Trophoblast cell (in vitro differentiated cells and primary cell): ENCODE measurements around the gene GULP1.

Experiments used
- DNase-seq, 2 donors: peaks; one replicate each; pipeline ENCODE4 v3.0.0-alpha.2; 2016
- H2AFZ ChIP-seq: 2 replicates; pipeline ENCODE4 v1.6.1; 2013; ENCODE audit warnings: low read length, moderate library complexity, mild to moderate bottlenecking; ENCODE audit not compliant: insufficient read depth, poor library complexity
- H2AK5ac ChIP-seq: 2 replicates; pipeline ENCODE4 v1.6.1; 2013; ENCODE audit warnings: mild to moderate bottlenecking, low read length
- H2BK120ac ChIP-seq: 2 replicates; pipeline ENCODE4 v1.6.1; 2013; ENCODE audit warnings: low read length, mild to moderate bottlenecking, moderate library complexity; ENCODE audit not compliant: insufficient read depth, poor library complexity
- H2BK12ac ChIP-seq: 2 replicates; pipeline ENCODE4 v1.6.1; 2013; ENCODE audit warnings: mild to moderate bottlenecking, low read length, moderate library complexity
- H2BK5ac ChIP-seq: 2 replicates; pipeline ENCODE4 v1.6.1; 2013; ENCODE audit warnings: low read length, low read depth, moderate library complexity, mild to moderate bottlenecking; ENCODE audit not compliant: poor library complexity
- H3K14ac ChIP-seq: 2 replicates; pipeline ENCODE4 v1.6.1; 2013; ENCODE audit warnings: mild to moderate bottlenecking, low read length
- H3K18ac ChIP-seq: 2 replicates; pipeline ENCODE4 v1.6.1; 2013; ENCODE audit warnings: mild to moderate bottlenecking, low read length
- H3K23ac ChIP-seq: 2 replicates; pipeline ENCODE4 v1.6.1; 2013; ENCODE audit warnings: low read length
- H3K27ac ChIP-seq: 2 replicates; pipeline ENCODE4 v1.5.1; 2013; ENCODE audit warnings: low read depth, mild to moderate bottlenecking, inconsistent platforms, low read length, moderate library complexity
- H3K27me3 ChIP-seq: 2 replicates; pipeline ENCODE4 v1.6.1; 2013; ENCODE audit warnings: inconsistent platforms, mild to moderate bottlenecking, low read length, moderate library complexity; ENCODE audit not compliant: insufficient read depth
- H3K36me3 ChIP-seq, 2 experiments: 1 replicate in 1 of 2; 2 replicates in 1 of 2; pipeline ENCODE4 v1.6.1; 2013; ENCODE audit warnings: low read length in 2 of 2, mild to moderate bottlenecking in 2 of 2, moderate library complexity in 1 of 2; ENCODE audit not compliant: insufficient read depth in 2 of 2, control insufficient read depth in 1 of 2
- H3K4ac ChIP-seq: 2 replicates; pipeline ENCODE4 v1.6.1; 2013; ENCODE audit warnings: low read depth, mild to moderate bottlenecking, low read length, moderate library complexity
- H3K4me1 ChIP-seq, 2 experiments: 1 replicate in 1 of 2; 2 replicates in 1 of 2; pipeline ENCODE4 v1.6.1; 2013; ENCODE audit warnings: low read length in 2 of 2, mild to moderate bottlenecking in 2 of 2, moderate library complexity in 1 of 2; ENCODE audit not compliant: insufficient read depth in 2 of 2, control insufficient read depth in 1 of 2
- H3K4me2 ChIP-seq: 2 replicates; pipeline ENCODE4 v1.6.1; 2013; ENCODE audit warnings: inconsistent platforms, mild to moderate bottlenecking, low read length, moderate library complexity
- H3K4me3 ChIP-seq: 2 replicates; pipeline ENCODE4 v1.5.1; 2013; ENCODE audit warnings: mild to moderate bottlenecking, low read depth, low read length, inconsistent platforms
- H3K79me1 ChIP-seq: one replicate; pipeline ENCODE4 v1.6.1; 2013; ENCODE audit warnings: low read length
- H3K79me2 ChIP-seq: 2 replicates; pipeline ENCODE4 v1.6.1; 2013; ENCODE audit warnings: low read length, mild to moderate bottlenecking; ENCODE audit not compliant: control insufficient read depth, insufficient read depth, poor library complexity
- H3K9ac ChIP-seq: 2 replicates; pipeline ENCODE4 v1.6.1; 2013; ENCODE audit warnings: mild to moderate bottlenecking, low read length
- H3K9me3 ChIP-seq: 2 replicates; pipeline ENCODE4 v1.6.1; 2013; ENCODE audit warnings: low read depth, mild to moderate bottlenecking, control low read depth, inconsistent platforms, low read length; ENCODE audit not compliant: insufficient read depth
- H4K12ac ChIP-seq: 2 replicates; pipeline ENCODE4 v1.6.1; 2013; ENCODE audit warnings: low read depth, mild to moderate bottlenecking, low read length, moderate library complexity
- H4K8ac ChIP-seq: 2 replicates; pipeline ENCODE4 v1.6.1; 2013; ENCODE audit warnings: low read depth, mild to moderate bottlenecking, low read length, moderate library complexity
- H4K91ac ChIP-seq: one replicate; pipeline ENCODE4 v1.6.1; 2013; ENCODE audit warnings: low read depth, mild to moderate bottlenecking, low read length, moderate library complexity
- WGBS: extraction: QIAGEN DNeasy Blood & Tissue Kit; methylation state at CpG from one replicate; pipeline ENCODE4 v1.1.7; 2013; ENCODE audit warnings: missing lambda C conversion rate; ENCODE audit not compliant: insufficient read length, insufficient coverage; ENCODE audit errors: extremely low coverage; 5-methylcytosine and 5-hydroxymethylcytosine counted together

The GULP1 gene

GRCh38 chr2:188473306-188473705 is 181.6 kb downstream of the GULP1 start:
- Histone ChIP-seq H3K4ac (no peak overlapping the region), H3K9me3 (no peaks in the 10 kb centered on the region), H3K14ac (no peak overlapping the region), H2AK5ac (no peak overlapping the region), H3K23ac (no peak overlapping the region), H2BK120ac (no peak overlapping the region), H3K4me2 (no peak overlapping the region), H3K4me3 (no peak overlapping the region), H3K9ac (no peak overlapping the region), H3K27me3 (no peaks in the 10 kb centered on the region), H3K18ac (no peak overlapping the region), H4K8ac (no peak overlapping the region), H3K79me2 (no peaks in the 10 kb centered on the region), H3K36me3 (no peaks in the 10 kb centered on the region), H3K27ac (no peak overlapping the region), H3K4me1 (no peaks in the 10 kb centered on the region), H2BK12ac (no peak overlapping the region), H4K91ac (no peak overlapping the region), H2BK5ac (no peak overlapping the region), H3K79me1 (no peaks in the 10 kb centered on the region), H2AFZ (no peak overlapping the region), H4K12ac (no peak overlapping the region)
- DNase-seq: no peak
- no CpG with 5 or more reads among the region's 3 CpGs for WGBS

GRCh38 chr2:188474316-188474715 is 182.6 kb downstream of the GULP1 start:
- Histone ChIP-seq H2BK120ac (no peak overlapping the region), H3K4me2 (no peak overlapping the region), H2AK5ac (no peak overlapping the region), H3K23ac (no peak overlapping the region), H3K4me3 (no peak overlapping the region), H4K8ac (no peak overlapping the region), H2AFZ (no peak overlapping the region), H3K27me3 (no peaks in the 10 kb centered on the region), H3K36me3 (no peaks in the 10 kb centered on the region), H3K27ac (no peak overlapping the region), H2BK12ac (no peak overlapping the region), H3K9ac (no peak overlapping the region), H3K79me1 (no peaks in the 10 kb centered on the region), H3K14ac (no peak overlapping the region), H4K12ac (no peak overlapping the region), H2BK5ac (no peak overlapping the region), H3K79me2 (no peaks in the 10 kb centered on the region), H3K4me1 (no peaks in the 10 kb centered on the region), H3K4ac (no peak overlapping the region), H3K18ac (no peak overlapping the region), H4K91ac (no peak overlapping the region), H3K9me3 (no peaks in the 10 kb centered on the region)
- no peak for DNase-seq
- WGBS: no CpG with 5 or more reads among the region's 2 CpGs

- H4K12ac ChIP-seq: no peak overlapping the region
- H2AFZ ChIP-seq: no peak overlapping the region
- H3K4me2 ChIP-seq: no peak overlapping the region
- peak; percentile 37 to 89 for DNase-seq
- H3K23ac ChIP-seq: no peak overlapping the region
- no CpG with 5 or more reads among the region's 4 CpGs for WGBS
- H3K14ac ChIP-seq: no peak overlapping the region
- no peak overlapping the region for H4K8ac ChIP-seq
- H3K27ac ChIP-seq: no peak overlapping the region
- no peaks in the 10 kb centered on the region for H3K79me1 ChIP-seq
- no peaks in the 10 kb centered on the region for H3K36me3 ChIP-seq
- H3K9ac ChIP-seq: no peak overlapping the region
- no peak overlapping the region for H3K18ac ChIP-seq
- no peak overlapping the region for H2AK5ac ChIP-seq
- no peak overlapping the region for H2BK12ac ChIP-seq
- H3K9me3 ChIP-seq: no peaks in the 10 kb centered on the region
- H4K91ac ChIP-seq: no peak overlapping the region
- no peaks in the 10 kb centered on the region for H3K27me3 ChIP-seq
- no peak overlapping the region for H3K4ac ChIP-seq
- H3K4me3 ChIP-seq: no peak overlapping the region
- no peaks in the 10 kb centered on the region for H3K4me1 ChIP-seq
- no peaks in the 10 kb centered on the region for H3K79me2 ChIP-seq
- no peak overlapping the region for H2BK120ac ChIP-seq
- no peak overlapping the region for H2BK5ac ChIP-seq
Observed at GRCh38 chr2:188475945-188476344, 184.3 kb downstream of the GULP1 start.

GRCh38 chr2:188477564-188478103 is 186.0 kb downstream of the GULP1 start:
- H3K4me3 ChIP-seq: no peak overlapping the region
- H3K27me3 ChIP-seq: no peaks in the 10 kb centered on the region
- no peak overlapping the region for H4K12ac ChIP-seq
- H3K4me2 ChIP-seq: no peak overlapping the region
- no peaks in the 10 kb centered on the region for H3K79me1 ChIP-seq
- H3K9ac ChIP-seq: no peak overlapping the region
- no peak overlapping the region for H3K27ac ChIP-seq
- H3K4ac ChIP-seq: no peak overlapping the region
- no peaks in the 10 kb centered on the region for H3K4me1 ChIP-seq
- no peak overlapping the region for H2BK12ac ChIP-seq
- H3K9me3 ChIP-seq: no peaks in the 10 kb centered on the region
- H3K36me3 ChIP-seq: no peaks in the 10 kb centered on the region
- H4K91ac ChIP-seq: no peak overlapping the region
- no CpG with 5 or more reads among the region's 5 CpGs for WGBS
- no peak overlapping the region for H2BK120ac ChIP-seq
- no peak overlapping the region for H3K23ac ChIP-seq
- H2AFZ ChIP-seq: no peak overlapping the region
- H2AK5ac ChIP-seq: no peak overlapping the region
- no peak overlapping the region for H3K14ac ChIP-seq
- H3K18ac ChIP-seq: no peak overlapping the region
- H4K8ac ChIP-seq: no peak overlapping the region
- H2BK5ac ChIP-seq: no peak overlapping the region
- DNase-seq: no peak
- H3K79me2 ChIP-seq: no peaks in the 10 kb centered on the region
